Left lung (tissue), 10 donors: ENCODE results near the gene SMARCA2. TPM values are rescaled to one million over a fixed set of nuclear protein-coding genes. Genes with fewer than 3 reads are reported as not detected.

Experiments used
- ATAC-seq: fragments of 200-7000 bp; cut with Tn5 transposase; one replicate; pipeline ENCODE4 v1.9.1; 2020; ENCODE audit warnings: moderate library complexity
- DNase-seq, 4 donors: peaks; one replicate each; pipeline ENCODE4 v3.0.0-alpha.2; 2013 to 2020
- H3K27ac ChIP-seq, 2 donors: fragments of 200-600 bp; sonication (generic) in 1 of 2; one replicate each; pipeline versions ENCODE4 v1.5.0 to v1.8.0; 2020 to 2021
- H3K27me3 ChIP-seq, 2 donors: fragments of 200-600 bp; sonication (generic) in 1 of 2; one replicate each; pipeline versions ENCODE4 v1.5.0 to v1.8.0; 2020 to 2021
- H3K36me3 ChIP-seq, 2 donors: fragments of 200-600 bp; sonication (generic) in 1 of 2; one replicate each; pipeline versions ENCODE4 v1.5.0 to v1.8.0; 2020 to 2021
- H3K4me1 ChIP-seq, 2 donors: fragments of 200-600 bp; one replicate each; pipeline ENCODE4 v1.8.0; 2021
- H3K4me3 ChIP-seq, 2 donors: fragments of 200-600 bp; sonication (generic) in 1 of 2; one replicate each; pipeline versions ENCODE4 v1.5.0 to v1.8.0; 2020 to 2021; ENCODE audit warnings: mild to moderate bottlenecking in 1 of 2
- H3K9me3 ChIP-seq, 2 donors: fragments of 200-600 bp; sonication (generic) in 1 of 2; one replicate each; pipeline versions ENCODE4 v1.5.0 to v1.8.0; 2020 to 2021
- intact Hi-C, 2 donors: fragments of 100-400 bp; cut with DNase I; formaldehyde crosslinking; loops; one replicate each; pipeline versions ENCODE4 v1.11.2 to v1.14.2; 2022
- polyA plus RNA-seq, 6 donors: library from polyadenylated mRNA; unstranded; fragments of 120-200 nt; gene quantifications; one replicate each; pipeline ENCODE4 v1.2.1, GENCODE V29; 2013; ENCODE audit not compliant: insufficient read length in 6 of 6
- total RNA-seq, 2 donors: library from RNA; stranded (reverse); fragmentation: NEBNext Ultra II Directional; extraction: Animal tissue kit (Norgen Biotek cat#: 25700); gene quantifications; one replicate each; pipeline ENCODE4 v1.2.1, GENCODE V29; 2021
- TF ChIP-seq, protein P1 (sequence below), 2 donors: fragments of 200-600 bp; sonication (generic) in 1 of 2; IDR thresholded peaks; one replicate each; pipeline versions ENCODE4 v1.5.0 to v1.8.0; 2021; ENCODE audit warnings: antibody characterized with exemption in 2 of 2
- donor health status: DM: no; HTN: yes; CAD: no.
- donor health status: DM: no; HTN: no; CAD: no.

SMARCA2 gene
- total and polyA plus RNA-seq, 8 donors, result 110 to 207 (median 152) TPM

DNA sequence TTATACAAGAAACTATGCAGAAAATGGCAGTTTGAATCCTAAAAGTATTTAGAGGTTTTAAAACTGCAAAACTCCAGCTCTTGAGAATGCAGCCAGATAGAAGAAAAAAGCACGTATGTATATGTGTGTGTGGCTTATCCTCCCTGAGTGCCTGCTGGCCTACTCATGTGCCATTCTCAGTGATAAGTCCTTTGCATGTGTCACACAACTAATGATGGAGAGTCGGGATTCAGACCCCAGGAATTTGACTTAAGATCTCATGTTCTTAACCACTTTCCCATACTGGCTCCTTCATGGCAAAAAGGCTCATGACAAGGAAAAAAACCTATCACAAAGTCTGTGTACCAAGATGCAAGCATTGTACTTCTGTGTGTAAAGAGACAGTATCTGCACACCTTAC, 26.6 kb downstream of the SMARCA2 start:
- H3K27me3 ChIP-seq, result no peaks in the 10 kb centered on the region
- no peak for DNase-seq
- no peak overlapping the region for H3K4me3 ChIP-seq
- TF ChIP-seq, protein P1, sequence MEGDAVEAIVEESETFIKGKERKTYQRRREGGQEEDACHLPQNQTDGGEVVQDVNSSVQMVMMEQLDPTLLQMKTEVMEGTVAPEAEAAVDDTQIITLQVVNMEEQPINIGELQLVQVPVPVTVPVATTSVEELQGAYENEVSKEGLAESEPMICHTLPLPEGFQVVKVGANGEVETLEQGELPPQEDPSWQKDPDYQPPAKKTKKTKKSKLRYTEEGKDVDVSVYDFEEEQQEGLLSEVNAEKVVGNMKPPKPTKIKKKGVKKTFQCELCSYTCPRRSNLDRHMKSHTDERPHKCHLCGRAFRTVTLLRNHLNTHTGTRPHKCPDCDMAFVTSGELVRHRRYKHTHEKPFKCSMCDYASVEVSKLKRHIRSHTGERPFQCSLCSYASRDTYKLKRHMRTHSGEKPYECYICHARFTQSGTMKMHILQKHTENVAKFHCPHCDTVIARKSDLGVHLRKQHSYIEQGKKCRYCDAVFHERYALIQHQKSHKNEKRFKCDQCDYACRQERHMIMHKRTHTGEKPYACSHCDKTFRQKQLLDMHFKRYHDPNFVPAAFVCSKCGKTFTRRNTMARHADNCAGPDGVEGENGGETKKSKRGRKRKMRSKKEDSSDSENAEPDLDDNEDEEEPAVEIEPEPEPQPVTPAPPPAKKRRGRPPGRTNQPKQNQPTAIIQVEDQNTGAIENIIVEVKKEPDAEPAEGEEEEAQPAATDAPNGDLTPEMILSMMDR (IDR thresholded peaks at IDR 0.05), result no peak
- H3K27ac ChIP-seq, result no peak overlapping the region
- H3K9me3 ChIP-seq, result no peaks in the 10 kb centered on the region
- H3K4me1 ChIP-seq, result no peaks in the 10 kb centered on the region
- intact Hi-C loops, result no loop called here
- ATAC-seq, result no peak
- peaks cover 0 to 58% of the 10 kb centered on the region in 2 donors for H3K36me3 ChIP-seq

DNA sequence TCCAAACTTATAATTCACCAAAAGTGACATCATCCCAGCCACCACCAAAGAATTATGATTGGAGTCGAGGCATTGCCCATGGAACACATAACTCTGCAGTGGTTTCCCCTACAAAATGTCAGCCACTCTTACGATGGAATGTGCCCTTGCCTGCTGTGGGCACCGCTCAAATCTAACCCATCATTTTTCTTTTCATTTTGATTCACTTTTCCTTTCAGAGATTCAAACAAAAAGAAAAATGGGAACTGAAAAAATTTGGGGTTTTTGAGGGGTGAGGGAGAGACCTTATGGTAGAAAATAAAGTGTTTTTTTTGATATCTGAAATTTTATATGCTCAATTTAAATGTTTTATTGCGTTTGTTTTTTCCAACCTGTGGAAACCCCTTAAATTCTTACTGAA, 28.1 kb downstream of the SMARCA2 start:
- DNase-seq (no peak), ATAC-seq (no peak)
- H3K36me3 ChIP-seq, result peaks cover 0 to 65% of the 10 kb centered on the region in 2 donors
- intact Hi-C loops, result no loop called here
- no peaks in the 10 kb centered on the region for H3K27me3 ChIP-seq
- no peaks in the 10 kb centered on the region for H3K9me3 ChIP-seq
- H3K4me1 ChIP-seq, result no peaks in the 10 kb centered on the region
- no peak overlapping the region for H3K27ac ChIP-seq
- TF ChIP-seq, protein P1 (IDR thresholded peaks at IDR 0.05), result no peak
- no peak overlapping the region for H3K4me3 ChIP-seq

DNA sequence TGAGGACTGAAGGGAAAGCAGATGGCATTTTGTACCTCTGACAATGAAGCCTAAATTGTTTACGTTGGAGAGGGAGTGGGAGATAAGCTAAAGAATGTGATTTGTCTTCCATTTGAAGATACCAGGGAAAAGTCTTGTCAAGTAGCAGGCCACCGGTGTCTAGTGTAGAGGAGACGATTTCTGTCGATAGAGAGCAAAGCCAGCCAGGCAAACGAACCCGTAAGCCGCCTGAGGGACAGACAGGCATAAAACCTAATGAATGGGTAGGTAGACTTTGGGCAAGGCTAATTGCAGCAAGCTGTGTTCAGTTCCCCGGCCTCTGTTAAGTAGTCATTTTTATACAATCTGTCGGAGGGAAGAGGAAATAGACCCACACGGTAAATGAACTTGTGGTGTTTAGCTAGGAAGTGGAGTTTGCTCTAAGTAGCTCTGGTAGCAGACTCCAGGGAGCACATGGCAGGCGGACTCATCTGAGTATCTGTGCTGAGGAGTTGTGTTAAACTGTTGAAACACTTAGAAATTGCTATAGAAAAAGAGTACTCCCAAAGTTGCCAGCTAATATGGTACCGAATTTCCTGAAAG, 28.8 kb downstream of the SMARCA2 start:
- H3K27ac ChIP-seq, result no peak overlapping the region
- H3K36me3 ChIP-seq, result peaks cover 0 to 57% of the 10 kb centered on the region in 2 donors
- no peaks in the 10 kb centered on the region for H3K4me1 ChIP-seq
- no peak for DNase-seq
- no peak for ATAC-seq
- H3K9me3 ChIP-seq, result no peaks in the 10 kb centered on the region
- TF ChIP-seq, protein P1 (IDR thresholded peaks at IDR 0.05), result no peak
- intact Hi-C loops, result no loop called here
- H3K4me3 ChIP-seq, result no peak overlapping the region
- no peaks in the 10 kb centered on the region for H3K27me3 ChIP-seq

DNA sequence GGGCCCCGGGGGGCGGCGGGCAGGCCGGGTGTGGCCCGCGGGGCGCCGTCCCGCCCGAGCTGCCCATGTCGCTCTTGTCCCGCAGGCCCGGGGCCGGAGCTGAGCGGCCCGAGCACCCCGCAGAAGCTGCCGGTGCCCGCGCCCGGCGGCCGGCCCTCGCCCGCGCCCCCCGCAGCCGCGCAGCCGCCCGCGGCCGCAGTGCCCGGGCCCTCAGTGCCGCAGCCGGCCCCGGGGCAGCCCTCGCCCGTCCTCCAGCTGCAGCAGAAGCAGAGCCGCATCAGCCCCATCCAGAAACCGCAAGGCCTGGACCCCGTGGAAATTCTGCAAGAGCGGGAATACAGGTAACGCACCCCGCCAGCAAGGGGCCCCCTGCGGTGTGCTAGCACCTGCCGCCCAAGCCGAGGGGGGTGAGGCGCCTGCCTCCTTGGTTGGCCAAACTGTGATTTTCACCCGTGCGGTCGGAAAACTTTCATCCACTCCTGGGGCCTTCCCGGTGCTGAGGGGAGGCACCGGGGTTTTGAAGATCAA, 32.1 kb downstream of the SMARCA2 start:
- Histone ChIP-seq H3K9me3 (no peaks in the 10 kb centered on the region), H3K27ac (no peak overlapping the region), H3K4me3 (no peak overlapping the region), H3K36me3 (peaks cover 0 to 40% of the 10 kb centered on the region in 2 donors), H3K27me3 (no peaks in the 10 kb centered on the region), H3K4me1 (no peaks in the 10 kb centered on the region)
- TF ChIP-seq, protein P1 (IDR thresholded peaks at IDR 0.05), result no peak
- intact Hi-C loops, result no loop called here
- ATAC-seq (no peak), DNase-seq (peak in 1 of 4 donors; percentile 61)

DNA sequence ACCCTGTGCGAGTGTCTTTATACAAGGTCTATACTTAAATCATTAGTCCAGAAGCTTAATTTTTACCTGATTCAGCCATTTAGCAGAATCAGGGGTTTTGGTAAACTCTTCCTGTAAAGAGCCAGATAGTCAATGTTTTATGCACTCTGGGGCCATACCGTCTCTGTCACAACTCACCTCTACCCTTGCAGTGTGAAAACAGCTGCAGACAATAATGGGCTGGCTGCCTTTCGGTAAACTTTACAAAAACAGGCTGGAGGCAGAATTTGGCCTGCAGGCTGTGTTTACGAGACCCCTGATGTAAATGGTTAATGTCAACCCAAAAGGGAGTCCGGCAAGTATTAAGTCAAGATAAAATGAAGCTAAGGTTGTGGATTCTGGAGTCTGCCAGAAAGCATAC, 32.8 kb downstream of the SMARCA2 start:
- no peak overlapping the region for H3K27ac ChIP-seq
- no peak for ATAC-seq
- peak in 1 of 4 donors; percentile 58 for DNase-seq
- TF ChIP-seq, protein P1 (IDR thresholded peaks at IDR 0.05), result no peak
- H3K27me3 ChIP-seq, result no peaks in the 10 kb centered on the region
- intact Hi-C loops, result no loop called here
- H3K36me3 ChIP-seq, result peaks cover 0 to 33% of the 10 kb centered on the region in 2 donors
- peaks cover 0 to 1% of the 10 kb centered on the region in 2 donors for H3K4me1 ChIP-seq
- no peak overlapping the region for H3K4me3 ChIP-seq
- H3K9me3 ChIP-seq, result no peaks in the 10 kb centered on the region
